Activated CD4-positive, alpha-beta T cell treated with anti-CD3 and anti-CD28 coated beads for 36 hours (primary cell): ENCODE results near the gene TAF9. TPM values are rescaled to one million over a fixed set of nuclear protein-coding genes. Genes with fewer than 3 reads are reported as not detected.
A peak's percentile ranks its signal among the peaks of the same experiment; 100 is the strongest.
"Not testable (repeated sequence)": the region's sequence is repeated elsewhere in the genome, so short reads cannot be mapped to it uniquely, and the experiment has no call there.

ENCODE experiments used
- ATAC-seq: fragments of 200-7000 bp; cut with Tn5 transposase; one replicate; pipeline ENCODE4 v1.10.0; 2021; ENCODE audit warnings: mild to moderate bottlenecking, moderate library complexity
- CTCF ChIA-PET: fragments of 350-600 bp; sonication (Branson Sonifier 250); formaldehyde crosslinking; loops from one replicate; lab custom pipeline; 2021; ENCODE audit warnings: antibody characterized with exemption; lab: Charles Lee
- POLR2A ChIA-PET: fragments of 350-600 bp; sonication (Branson Sonifier 250); formaldehyde crosslinking; loops from one replicate; lab custom pipeline; 2021; ENCODE audit warnings: antibody characterized with exemption, inconsistent platforms; lab: Charles Lee
- DNase-seq: peaks from one replicate; pipeline ENCODE4 v3.0.0-alpha.2; 2020
- H3K27ac Mint-ChIP-seq: one replicate; pipeline ENCODE4 v1.8.0; 2021; ENCODE audit warnings: mixed read lengths
- H3K27me3 Mint-ChIP-seq: one replicate; pipeline ENCODE4 v1.8.0; 2021; ENCODE audit warnings: mixed read lengths
- H3K36me3 Mint-ChIP-seq: one replicate; pipeline ENCODE4 v1.8.0; 2021; ENCODE audit warnings: low read depth, mixed read lengths
- H3K4me1 Mint-ChIP-seq: one replicate; pipeline ENCODE4 v1.8.0; 2021; ENCODE audit warnings: mixed read lengths
- H3K4me3 Mint-ChIP-seq: one replicate; pipeline ENCODE4 v1.8.0; 2021; ENCODE audit warnings: mild to moderate bottlenecking, moderate library complexity, mixed read lengths
- H3K9me3 Mint-ChIP-seq: one replicate; pipeline ENCODE4 v1.8.0; 2021; ENCODE audit warnings: low read depth, mixed read lengths
- intact Hi-C, 2 experiments: fragments of 100-400 bp; cut with DNase I in 1 of 2; cut with micrococcal nuclease in 1 of 2; formaldehyde crosslinking; loops; one replicate each; pipeline versions ENCODE4 v1.14.2 to v1.15.1; 2022 to 2024; cut with DNase I, micrococcal nuclease
- total RNA-seq, 2 experiments: library from RNA; stranded (reverse); gene quantifications; one replicate each; pipeline ENCODE4 v1.2.3, GENCODE V29; 2021

The TAF9 gene
- total RNA-seq, 2 experiments from 2014 or later, result 67.5 to 73.8 TPM

DNA sequence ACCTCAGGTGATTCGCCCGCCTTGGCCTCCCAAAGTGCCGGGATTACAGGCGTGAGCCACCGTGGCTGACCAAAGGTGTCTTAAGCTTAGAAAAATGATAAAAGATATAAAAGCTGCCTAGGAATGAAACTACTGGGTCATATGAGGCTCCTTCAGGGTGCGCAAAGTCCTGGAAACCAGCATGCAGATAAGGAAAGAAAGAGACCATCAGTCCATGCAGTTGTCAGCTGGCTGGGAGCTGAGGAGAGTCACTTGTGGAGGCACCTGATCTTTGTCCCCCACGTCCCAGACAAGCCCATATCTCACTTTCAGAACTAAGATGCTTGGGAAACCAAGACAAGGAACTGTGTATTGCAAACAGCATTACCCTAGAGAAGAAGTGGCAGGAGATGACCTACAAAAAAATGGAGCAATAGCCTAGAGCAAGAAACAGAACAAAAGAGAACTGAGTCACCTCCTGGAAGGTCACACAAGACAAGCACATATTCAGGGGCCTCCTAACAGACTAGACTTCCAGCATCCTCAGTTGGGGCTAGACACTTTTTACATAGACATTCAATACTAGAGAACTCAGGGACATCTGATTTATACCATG lies 33.9 kb downstream of the TAF9 start:
- POLR2A ChIA-PET, result interaction anchor here (0.6 to 0.8 kb wide), 2 partner anchors 9 to 118 kb away, joined by 4 read pairs; a partner anchor contains a TSS
- intact Hi-C loops, result loop anchor here (2.0 to 10.0 kb wide), 6 partner anchors 101 to 1121 kb away; partner anchors contain the start of genes CCNB1 (in 1 of the 2), CDK7 (in 1 of the 2) and PIK3R1 (in 1 of the 2)
- no peak overlapping the region for H3K27ac Mint-ChIP-seq

DNA sequence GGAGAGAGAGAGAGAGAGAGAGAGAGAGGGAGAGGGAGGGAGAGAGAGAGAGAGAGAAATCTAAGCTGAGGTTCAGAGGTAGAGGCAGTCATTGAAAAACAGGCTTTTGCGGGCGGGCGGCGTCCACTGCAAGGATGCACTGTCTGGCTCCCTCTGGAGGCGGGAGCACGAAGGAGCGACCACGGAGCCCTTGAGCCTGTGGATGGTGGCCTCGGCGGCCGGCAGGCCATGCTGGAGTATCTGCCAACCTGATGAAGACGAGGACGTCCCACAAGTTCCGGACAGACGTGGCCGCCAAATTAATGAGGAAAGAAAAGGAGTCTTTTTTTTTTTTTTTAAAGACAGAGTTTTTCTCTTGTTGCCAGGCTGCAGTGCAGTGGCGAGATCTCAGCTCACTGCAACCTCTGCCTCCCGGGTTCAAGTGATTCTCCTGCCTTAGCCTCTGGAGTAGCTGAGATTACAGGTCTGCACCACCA lies 34.5 kb downstream of the TAF9 start:
- intact Hi-C loops, result loop anchor here (1.0 to 10.0 kb wide), 7 partner anchors 100 to 1120 kb away; partner anchors contain the start of genes CCNB1 (in 1 of the 2), CDK7 (in 1 of the 2) and PIK3R1 (in 1 of the 2)
- CTCF ChIA-PET, result interaction anchor here (0.6 to 1.7 kb wide), 14 partner anchors 8 to 305 kb away, joined by 3 to 7 read pairs (median 3); partner anchors contain the start of genes CDK7 and SLC30A5
- POLR2A ChIA-PET, result interaction anchor here (0.7 to 0.8 kb wide), 2 partner anchors 33 to 118 kb away, joined by 3 to 4 read pairs; a partner anchor contains a TSS
- Mint-ChIP-seq H3K27ac (no peak overlapping the region), H3K4me3 (no peak overlapping the region), H3K36me3 (peaks cover 5% of the 10 kb centered on the region), H3K9me3 (no peaks in the 10 kb centered on the region), H3K4me1 (peaks cover 15% of the 10 kb centered on the region), H3K27me3 (no peaks in the 10 kb centered on the region)
- ATAC-seq, result peak; percentile 78
- peak; percentile 91 for DNase-seq

More for the DNA sequence above, 33.9 kb downstream of the TAF9 start:
- Mint-ChIP-seq H3K4me1 (peaks cover 15% of the 10 kb centered on the region), H3K27me3 (no peaks in the 10 kb centered on the region), H3K36me3 (peaks cover 3% of the 10 kb centered on the region), H3K9me3 (no peaks in the 10 kb centered on the region), H3K4me3 (no peak overlapping the region)
- no peak for ATAC-seq
- CTCF ChIA-PET, result interaction anchor here (0.6 to 1.7 kb wide), 8 partner anchors 7 to 306 kb away, joined by 3 to 7 read pairs (median 4); partner anchors contain the start of gene CDK7
- no peak for DNase-seq

DNA sequence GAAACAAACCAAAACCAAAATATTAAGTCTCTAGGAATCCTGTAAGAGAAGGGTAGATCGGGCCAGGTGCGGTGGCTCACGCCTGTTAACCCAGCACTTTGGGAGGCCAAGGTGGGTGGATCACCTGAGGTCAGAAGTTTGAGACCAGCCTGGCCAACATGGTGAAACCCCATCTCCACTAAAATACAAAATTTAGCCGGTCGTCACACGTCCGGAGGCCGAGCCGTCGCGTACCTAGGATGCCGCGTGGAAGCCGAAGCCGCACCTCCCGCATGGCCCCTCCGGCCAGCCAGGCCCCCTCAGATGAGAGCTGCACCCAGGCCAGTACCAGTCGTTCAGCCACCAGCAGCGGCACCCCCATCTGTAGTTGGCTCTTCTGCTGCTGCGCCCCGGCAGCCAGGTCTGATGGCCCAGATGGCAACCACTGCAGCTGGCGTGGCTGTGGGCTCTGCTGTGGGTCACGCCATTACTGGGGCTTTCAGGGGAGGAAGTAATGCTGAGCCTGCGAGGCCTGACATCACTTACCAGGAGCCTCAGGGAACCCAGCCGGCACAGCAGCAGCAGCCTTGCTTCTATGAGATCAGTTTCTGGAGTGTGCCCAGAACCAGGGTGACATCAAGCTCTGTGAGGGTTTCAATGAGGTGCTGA lies 35.5 kb downstream of the TAF9 start:
- H3K36me3 Mint-ChIP-seq, H3K27ac Mint-ChIP-seq, POLR2A ChIA-PET, ATAC-seq, DNase-seq, H3K27me3 Mint-ChIP-seq, H3K9me3 Mint-ChIP-seq, H3K4me3 Mint-ChIP-seq: not testable (repeated sequence)
- intact Hi-C loops, result loop anchor here (1.0 to 10.0 kb wide), 7 partner anchors 99 to 1119 kb away; partner anchors contain the start of genes CCNB1 (in 1 of the 2), CDK7 (in 1 of the 2) and PIK3R1 (in 1 of the 2)
- CTCF ChIA-PET, result interaction anchor here (0.7 to 1.7 kb wide), 8 partner anchors 9 to 240 kb away, joined by 3 to 5 read pairs (median 3); partner anchors contain the start of gene SLC30A5
- H3K4me1 Mint-ChIP-seq, result peaks cover 15% of the 10 kb centered on the region

DNA sequence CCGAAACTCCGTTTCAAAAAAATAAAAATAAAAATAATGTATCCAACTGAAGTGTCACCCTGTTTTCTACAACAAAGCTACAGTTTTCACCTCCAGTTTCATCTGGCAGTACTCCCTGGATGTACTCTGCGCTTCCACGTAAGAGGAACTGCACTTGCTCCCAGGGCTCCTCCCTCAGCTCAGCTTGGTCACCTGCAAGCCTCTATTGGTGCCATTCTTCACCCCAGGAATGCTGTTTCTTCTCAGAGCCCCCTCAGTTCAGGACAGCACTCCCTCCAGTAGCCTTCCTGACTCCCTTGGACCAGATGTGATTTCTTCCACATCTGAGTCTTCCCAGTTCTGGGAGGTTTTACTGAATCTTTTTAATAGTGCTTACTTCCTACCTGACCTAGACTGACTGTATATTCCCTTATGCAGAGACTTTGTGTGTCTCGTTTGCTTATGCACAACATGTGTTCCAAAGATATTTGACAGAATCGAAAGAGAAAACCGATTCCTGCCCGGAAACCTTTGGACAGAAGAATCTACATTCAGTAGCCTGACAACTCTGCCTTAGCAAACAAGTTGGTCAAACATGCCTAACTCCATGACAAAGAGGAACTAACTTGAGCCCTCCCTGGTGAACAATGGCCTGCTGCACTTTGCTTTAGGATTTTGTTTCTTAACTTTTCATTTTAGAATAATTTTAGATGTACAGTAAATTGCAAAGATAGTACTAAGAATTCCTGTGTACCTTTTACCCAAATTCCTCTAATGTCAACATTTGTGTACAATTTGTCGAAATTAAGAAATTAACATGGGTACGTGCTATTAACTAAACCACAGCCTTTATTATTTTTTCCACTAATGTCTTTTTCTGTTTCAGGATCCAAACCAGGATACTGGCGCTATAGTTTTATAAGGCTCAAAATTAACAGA lies 37.5 kb downstream of the TAF9 start:
- Mint-ChIP-seq H3K4me3 (peak overlapping the region; percentile 75), H3K27ac (peak overlapping the region; percentile 98), H3K27me3 (no peaks in the 10 kb centered on the region), H3K4me1 (peaks cover 15% of the 10 kb centered on the region), H3K36me3 (peaks cover 5% of the 10 kb centered on the region), H3K9me3 (no peaks in the 10 kb centered on the region)
- ATAC-seq (no peak), DNase-seq (no peak)
- CTCF ChIA-PET, result interaction anchor here (0.8 to 1.2 kb wide), 2 partner anchors 30 to 238 kb away, joined by 3 to 8 read pairs; partner anchors contain the start of gene SLC30A5
- POLR2A ChIA-PET, result interaction anchor here (0.6 to 1.2 kb wide), 3 partner anchors 14 to 97 kb away, joined by 3 to 5 read pairs (median 4); partner anchors contain the start of genes AK6, CDK7, RAD17 and TAF9
- intact Hi-C loops, result loop anchor here (1.0 to 10.0 kb wide), 9 partner anchors 38 to 1117 kb away; partner anchors contain the start of genes AK6 (in 2 of the 2), CDK7 (in 2 of the 2), RAD17 (in 2 of the 2) and TAF9 (in 2 of the 2)

DNA sequence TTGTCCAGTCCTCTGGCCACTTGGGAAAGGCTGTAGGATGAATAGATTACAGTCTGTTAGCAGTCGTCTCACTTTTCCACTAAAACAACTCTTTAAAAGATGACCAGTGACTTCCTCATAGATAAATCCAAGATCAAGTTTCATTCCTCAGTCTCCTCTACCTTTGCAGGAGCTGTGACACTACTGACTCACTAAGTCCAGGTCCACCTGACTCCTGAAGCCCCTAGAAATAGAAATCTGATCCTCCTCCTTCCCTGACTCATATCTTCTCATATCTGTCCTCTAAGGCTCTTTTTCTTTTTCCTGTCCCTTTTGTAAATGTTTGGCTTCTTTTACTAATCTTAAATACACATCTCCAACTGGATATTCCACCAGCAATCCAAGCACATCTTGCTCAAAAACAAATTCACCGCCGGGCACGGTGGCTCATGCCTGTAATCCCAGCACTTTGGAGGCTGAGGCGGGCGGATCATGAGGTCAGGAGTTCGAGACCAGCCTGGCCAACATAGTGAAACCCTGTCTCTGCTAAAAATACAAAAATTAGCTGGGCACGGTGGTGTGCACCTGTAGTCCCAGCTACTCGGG lies 39.3 kb downstream of the TAF9 start:
- no peak for ATAC-seq
- intact Hi-C loops, result loop anchor here (10.0 kb wide), 4 partner anchors 95 to 1115 kb away; partner anchors contain the start of genes CCNB1 (in 1 of the 2), CDK7 (in 1 of the 2) and PIK3R1 (in 1 of the 2)
- Mint-ChIP-seq H3K4me3 (no peak overlapping the region), H3K4me1 (peaks cover 15% of the 10 kb centered on the region), H3K9me3 (no peaks in the 10 kb centered on the region), H3K27ac (no peak overlapping the region), H3K27me3 (no peaks in the 10 kb centered on the region), H3K36me3 (peaks cover 5% of the 10 kb centered on the region)
- ChIA-PET POLR2A (no interaction called here), CTCF (no interaction called here)
- no peak for DNase-seq

DNA sequence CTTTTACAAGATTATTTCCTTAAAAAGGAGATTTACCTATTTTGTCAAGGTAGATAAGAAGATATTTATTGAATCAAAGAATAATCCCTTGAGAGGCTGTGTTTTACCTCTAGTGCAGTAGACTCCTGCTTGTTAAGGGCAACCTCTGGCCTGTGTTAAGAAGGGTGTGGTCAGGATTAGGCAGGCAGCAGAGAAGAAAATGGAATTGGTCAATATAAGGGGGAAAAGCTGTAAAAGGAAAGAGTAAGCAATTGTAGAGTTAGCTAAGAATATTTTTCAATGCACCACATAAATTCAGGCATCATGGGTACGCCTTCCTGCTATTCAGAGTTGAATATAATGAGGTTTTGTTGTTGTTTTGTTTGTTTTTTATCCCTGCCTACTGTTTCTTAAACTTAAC lies 43.0 kb downstream of the TAF9 start:
- no peaks in the 10 kb centered on the region for H3K4me1 Mint-ChIP-seq
- no peak overlapping the region for H3K27ac Mint-ChIP-seq
- H3K36me3 Mint-ChIP-seq, result peaks cover 3% of the 10 kb centered on the region
- no peaks in the 10 kb centered on the region for H3K9me3 Mint-ChIP-seq
- CTCF ChIA-PET, result no interaction called here
- no peak overlapping the region for H3K4me3 Mint-ChIP-seq
- intact Hi-C loops, result no loop called here
- no peak for DNase-seq
- POLR2A ChIA-PET, result no interaction called here
- ATAC-seq, result no peak
- no peaks in the 10 kb centered on the region for H3K27me3 Mint-ChIP-seq

DNA sequence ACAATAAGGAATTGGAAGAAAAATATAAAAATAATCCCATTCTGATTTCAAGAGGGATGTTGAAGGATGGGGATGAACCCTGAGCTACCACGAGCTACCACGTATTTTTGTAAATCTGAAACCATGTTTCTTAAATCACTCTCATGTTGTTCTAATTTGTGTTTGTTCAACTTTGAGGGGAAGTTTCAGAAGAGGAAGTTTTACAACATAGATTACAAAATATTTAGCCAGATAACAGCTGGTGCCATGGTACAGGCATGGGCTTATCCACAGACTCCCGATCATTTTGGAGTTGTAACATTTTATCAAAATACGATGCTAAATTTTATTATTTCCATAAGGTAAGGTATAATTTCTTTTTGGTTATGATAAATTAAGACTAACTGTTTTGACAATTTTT lies 51.9 kb downstream of the TAF9 start:
- Mint-ChIP-seq H3K4me3 (no peak overlapping the region), H3K9me3 (no peaks in the 10 kb centered on the region), H3K27me3 (no peaks in the 10 kb centered on the region), H3K36me3 (peaks cover 20% of the 10 kb centered on the region), H3K4me1 (no peaks in the 10 kb centered on the region), H3K27ac (no peak overlapping the region)
- ATAC-seq, result no peak
- ChIA-PET CTCF (no interaction called here), POLR2A (no interaction called here)
- intact Hi-C loops, result no loop called here
- DNase-seq, result no peak

DNA sequence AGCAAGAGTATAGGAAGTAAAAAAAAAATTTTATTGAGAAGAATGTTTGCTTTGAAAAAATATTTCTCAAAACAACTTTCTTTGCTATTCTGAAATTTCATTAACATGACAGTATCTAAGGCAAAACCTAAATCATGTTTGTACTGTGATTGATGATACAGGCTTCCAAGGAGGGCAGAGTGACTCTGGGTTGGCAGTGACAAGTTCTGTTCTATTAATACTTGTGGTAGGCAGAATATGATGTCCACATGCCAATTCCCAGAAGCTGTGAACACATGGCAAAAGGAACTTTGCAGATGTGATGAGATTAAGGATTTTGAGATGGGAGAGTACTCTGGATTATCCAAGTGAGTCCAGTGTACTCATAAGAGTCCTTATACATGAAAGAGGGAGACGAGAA lies 53.3 kb downstream of the TAF9 start:
- no peaks in the 10 kb centered on the region for H3K4me1 Mint-ChIP-seq
- ChIA-PET CTCF (no interaction called here), POLR2A (no interaction called here)
- intact Hi-C loops, result no loop called here
- H3K27ac Mint-ChIP-seq, result no peak overlapping the region
- no peak for ATAC-seq
- H3K9me3 Mint-ChIP-seq, result no peaks in the 10 kb centered on the region
- no peak for DNase-seq
- H3K27me3 Mint-ChIP-seq, result no peaks in the 10 kb centered on the region
- peaks cover 23% of the 10 kb centered on the region for H3K36me3 Mint-ChIP-seq
- H3K4me3 Mint-ChIP-seq, result no peak overlapping the region
